GM18861 (cell line): ENCODE results near the gene TBK1.
"Not testable (repeated sequence)": the region's sequence is repeated elsewhere in the genome, so short reads cannot be mapped to it uniquely, and the experiment has no call there.

Experiments
- ATAC-seq: cut with Tn5 transposase; IDR thresholded peaks from one replicate; pipeline ENCODE4 v1.9.1; 2021; ENCODE audit not compliant: unreplicated experiment

The TBK1 gene

DNA sequence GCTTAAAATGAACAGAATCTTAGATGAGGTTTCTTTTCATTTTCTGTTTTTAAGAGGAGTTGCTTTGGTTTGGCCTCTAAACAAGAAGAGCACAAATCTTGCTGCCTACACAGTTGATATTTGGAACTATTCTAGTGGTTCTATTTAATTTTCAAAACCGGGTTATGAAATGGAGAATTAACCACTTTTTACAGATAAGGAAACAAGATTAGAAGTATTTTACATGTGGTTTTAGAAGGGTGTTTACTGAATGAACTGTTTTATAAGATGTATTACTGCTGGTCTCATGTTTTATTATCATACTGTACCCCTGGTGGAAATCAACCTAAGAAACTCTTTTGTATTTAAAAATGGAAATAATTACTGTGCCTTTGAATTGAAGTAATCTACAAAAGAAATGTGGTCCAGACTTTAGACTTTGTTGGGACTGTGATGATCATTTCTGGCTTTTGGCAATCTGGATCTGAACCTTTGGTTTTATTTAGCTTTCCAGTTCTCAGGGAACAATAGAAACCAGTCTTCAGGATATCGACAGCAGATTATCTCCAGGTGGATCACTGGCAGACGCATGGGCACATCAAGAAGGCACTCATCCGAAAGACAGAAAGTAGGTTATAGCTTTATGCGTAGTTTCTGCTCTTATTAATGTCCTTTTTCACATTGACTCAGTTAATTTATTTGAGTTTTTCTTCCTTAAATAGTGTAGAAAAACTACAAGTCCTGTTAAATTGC is 43.2 kb downstream of the TBK1 start:
- no peak for ATAC-seq

GRCh38 chr12:64496839-64497400 is 45.0 kb downstream of the TBK1 start:
- ATAC-seq: no peak

DNA sequence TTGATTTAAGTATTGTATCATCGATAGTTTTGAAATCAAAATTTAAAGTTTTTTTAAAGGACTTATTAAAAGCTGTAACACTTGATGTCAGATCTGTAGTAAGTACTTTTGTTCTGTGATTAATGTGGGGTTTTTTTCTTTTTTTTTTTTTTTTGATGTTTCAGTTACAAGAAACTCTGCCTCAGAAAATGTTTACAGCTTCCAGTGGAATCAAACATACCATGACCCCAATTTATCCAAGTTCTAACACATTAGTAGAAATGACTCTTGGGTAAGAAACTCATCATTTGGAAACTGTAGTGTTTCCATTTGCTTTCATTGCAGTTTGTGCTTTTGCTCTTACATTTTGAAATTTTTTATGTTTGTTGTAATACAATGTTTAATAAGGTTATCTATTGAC is 45.6 kb downstream of the TBK1 start:
- ATAC-seq: no peak

DNA sequence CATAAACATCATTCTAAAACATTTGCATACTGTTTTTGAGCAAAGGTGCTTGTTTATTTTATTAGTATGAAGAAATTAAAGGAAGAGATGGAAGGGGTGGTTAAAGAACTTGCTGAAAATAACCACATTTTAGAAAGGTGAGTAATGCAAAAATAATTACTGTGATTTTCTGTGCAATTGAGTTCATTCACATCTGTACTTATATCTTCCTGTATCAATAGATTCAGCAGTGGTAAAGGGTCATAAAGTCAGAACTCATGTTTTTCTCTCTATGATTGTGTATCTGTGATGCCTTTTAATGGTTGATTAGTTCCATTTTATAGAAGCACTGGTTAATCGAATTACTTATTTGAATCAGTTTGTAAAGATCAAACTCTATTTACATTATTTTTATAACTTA is 46.0 kb downstream of the TBK1 start:
- no peak for ATAC-seq

- no peak for ATAC-seq
Observed at GRCh38 chr12:64500394-64500793, 48.5 kb downstream of the TBK1 start.

GRCh38 chr12:64501486-64501885 is 49.6 kb downstream of the TBK1 start:
- no peak for ATAC-seq

- ATAC-seq: no peak
Observed at GRCh38 chr12:64506955-64507354, 55.0 kb downstream of the TBK1 start.

GRCh38 chr12:64510667-64511066 is 58.7 kb downstream of the TBK1 start:
- ATAC-seq: no peak

DNA sequence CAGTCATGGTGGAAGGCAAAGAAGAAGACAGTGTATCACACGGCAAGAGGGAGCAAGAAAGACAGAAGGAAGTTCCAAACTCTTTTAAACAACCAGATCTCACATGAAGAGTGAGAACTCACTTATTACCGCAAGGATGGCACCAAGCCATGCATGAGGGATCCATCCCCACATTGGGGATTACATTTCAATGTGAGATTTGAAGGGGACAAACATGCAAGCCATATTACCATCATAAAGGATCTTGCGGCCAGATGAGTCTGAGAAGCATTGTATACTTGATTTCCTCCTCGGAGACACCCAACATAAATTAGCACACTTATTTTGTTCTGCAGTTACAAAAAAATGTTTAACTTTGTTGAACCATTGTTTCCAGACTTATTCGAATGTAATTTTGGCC is 66.5 kb downstream of the TBK1 start:
- no peak for ATAC-seq

- ATAC-seq: no peak
Observed at GRCh38 chr12:64521833-64522232, 69.9 kb downstream of the TBK1 start.

DNA sequence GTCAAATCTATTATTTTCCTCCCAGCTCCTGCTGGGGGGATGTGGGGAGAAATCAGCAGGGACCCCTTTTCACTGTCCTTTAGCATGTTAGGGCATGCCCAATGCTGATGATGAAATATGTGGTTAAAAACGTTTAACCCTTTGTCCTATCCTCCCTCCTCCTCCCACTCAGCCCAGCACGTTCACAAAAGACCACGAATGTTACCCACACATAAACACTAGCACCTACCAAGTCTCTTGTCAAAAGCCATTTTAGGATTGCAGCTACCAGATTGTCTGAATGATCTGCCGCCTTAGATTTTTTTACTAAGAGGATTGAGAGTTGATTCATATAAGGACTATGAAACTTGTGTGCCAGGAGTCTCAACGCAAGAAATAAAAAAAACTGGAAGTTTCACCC is 70.4 kb downstream of the TBK1 start:
- ATAC-seq: no peak

GRCh38 chr12:64522807-64523206 is 70.9 kb downstream of the TBK1 start:
- ATAC-seq: no peak

DNA sequence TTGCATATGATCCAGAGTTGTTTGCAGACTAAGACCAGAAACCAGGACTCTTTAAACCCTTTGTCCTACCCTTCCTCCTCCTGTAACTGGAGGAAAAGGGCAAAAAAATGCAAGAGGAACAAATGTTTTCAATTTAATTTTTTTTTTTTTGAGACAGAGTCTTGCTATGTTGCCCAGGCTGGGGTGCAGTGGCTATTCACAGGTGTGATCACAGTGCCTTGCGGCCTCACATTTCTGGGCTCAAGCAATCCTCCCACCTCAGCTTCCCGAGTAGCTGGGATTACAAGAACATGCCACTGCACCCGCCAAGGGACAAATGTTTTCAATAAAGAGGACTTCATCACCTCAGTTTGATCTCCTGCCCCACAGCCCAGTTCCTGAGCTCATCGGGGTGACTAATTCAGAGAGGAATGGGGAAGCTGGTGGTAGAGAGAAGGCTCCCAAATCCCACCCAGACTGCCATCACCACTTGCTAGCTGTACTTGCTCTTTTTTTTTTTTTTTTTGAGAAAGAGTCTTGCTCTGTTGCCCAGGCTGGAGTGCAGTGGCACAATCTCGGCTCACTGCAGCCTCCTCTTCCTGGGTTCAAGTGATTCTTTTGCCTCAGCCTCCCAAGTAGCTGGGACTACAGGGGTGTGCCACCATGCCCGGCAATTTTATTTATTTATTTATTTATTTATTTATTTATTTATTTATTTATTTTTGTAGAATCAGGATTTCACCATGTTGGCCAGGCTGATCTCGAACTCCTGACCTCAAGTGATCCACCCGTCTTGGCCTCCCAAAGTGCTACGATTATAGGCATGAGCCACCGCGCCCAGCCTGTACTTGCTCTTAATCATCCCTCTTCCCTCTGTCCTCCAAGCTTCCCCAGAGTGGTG is 71.9 kb downstream of the TBK1 start:
- ATAC-seq: not testable (repeated sequence)

GRCh38 chr12:64525461-64526160 is 73.7 kb downstream of the TBK1 start:
- no peak for ATAC-seq

DNA sequence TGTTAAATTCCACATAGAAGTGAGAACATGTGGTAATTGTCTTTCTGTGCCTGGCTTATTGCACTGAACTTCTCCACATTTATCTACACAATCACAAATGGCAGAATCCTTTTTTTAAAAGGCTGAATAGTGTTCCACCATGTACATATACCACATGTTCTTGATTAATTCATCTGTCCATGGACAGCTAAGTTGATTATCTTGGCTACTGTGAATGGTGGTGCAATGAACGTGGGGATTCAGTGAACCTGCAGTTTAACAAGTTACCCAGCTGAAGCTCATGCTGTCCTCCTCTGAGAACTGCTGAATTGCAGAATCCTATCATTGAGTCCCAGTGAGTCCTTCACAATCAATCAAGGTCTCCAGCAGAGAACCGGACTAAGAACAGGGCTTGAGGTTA is 74.9 kb downstream of the TBK1 start:
- no peak for ATAC-seq

- ATAC-seq: no peak
Observed at GRCh38 chr12:64528616-64529015, 76.7 kb downstream of the TBK1 start.

GRCh38 chr12:64530566-64530965 is 78.6 kb downstream of the TBK1 start:
- no peak for ATAC-seq

- ATAC-seq: no peak
Observed at GRCh38 chr12:64531665-64532334, 79.9 kb downstream of the TBK1 start.

GRCh38 chr12:64532734-64533351 is 80.9 kb downstream of the TBK1 start:
- no peak for ATAC-seq

GRCh38 chr12:64534672-64535199 is 82.8 kb downstream of the TBK1 start:
- no peak for ATAC-seq
